ENCODE data around the gene PSMC6.
A peak's percentile ranks its signal among the peaks of the same experiment; 100 is the strongest.

PSMC6 gene

GRCh38 chr14:52706724-52707706, at the start of gene PSMC6:
TSS of gene PSMC6 (plus strand) at chr14:52707200. CDS start at chr14:52707220, 20 bp downstream.
- H3K4me3 ChIP-seq (ENCODE audit: insufficient read length, low read depth) = peak within 1 kb of the TSS; percentile 96
- H3K36me3 ChIP-seq (ENCODE audit: insufficient read depth, insufficient read length, low read length) = peaks cover 38% of the 10 kb centered on the region
- H3K4me1 ChIP-seq (ENCODE audit: insufficient read depth, insufficient read length) = no peaks in the 10 kb centered on the region
- TF ChIP-seq ZNF274 (IDR thresholded peaks at IDR 0.05; ENCODE audit: low read depth, low read length) (no peak), SUZ12 (IDR thresholded peaks at IDR 0.05; ENCODE audit: extremely low read depth, insufficient read depth, insufficient read length) (no peak), YY1 (IDR thresholded peaks at IDR 0.05; ENCODE audit: insufficient read depth, insufficient read length) (peak; percentile 74)
- peak within 1 kb of the TSS; percentile 97 for H3K9ac ChIP-seq (ENCODE audit: insufficient read length, low read depth)
- H3K9me3 ChIP-seq (ENCODE audit: insufficient read depth, low read length) = no peaks in the 10 kb centered on the region
- DNase-seq (ENCODE audit: low read depth, low spot score) = peak; percentile 81
- H3K27me3 ChIP-seq (ENCODE audit: insufficient read depth, insufficient read length) = no peaks in the 10 kb centered on the region

GRCh38 chr14:52660325-52660724, 46.7 kb upstream of the PSMC6 start:
- H3K36me3 ChIP-seq (ENCODE audit: insufficient read depth, insufficient read length, low read length) = no peaks in the 10 kb centered on the region
- TF ChIP-seq YY1 (IDR thresholded peaks at IDR 0.05; ENCODE audit: insufficient read depth, insufficient read length) = no peak
- H3K4me3 ChIP-seq (ENCODE audit: insufficient read length, low read depth) = no peak overlapping the region
- no peaks in the 10 kb centered on the region for H3K9me3 ChIP-seq (ENCODE audit: insufficient read depth, low read length)
- no peak overlapping the region for H3K9ac ChIP-seq (ENCODE audit: insufficient read length, low read depth)
- H3K4me1 ChIP-seq (ENCODE audit: insufficient read depth, insufficient read length) = no peaks in the 10 kb centered on the region
- no peak for DNase-seq (ENCODE audit: low read depth, low spot score)
- no peaks in the 10 kb centered on the region for H3K27me3 ChIP-seq (ENCODE audit: insufficient read depth, insufficient read length)

GRCh38 chr14:52660832-52661231, 46.2 kb upstream of the PSMC6 start:
- H3K27me3 ChIP-seq (ENCODE audit: insufficient read depth, insufficient read length) = no peaks in the 10 kb centered on the region
- H3K4me3 ChIP-seq (ENCODE audit: insufficient read length, low read depth) = no peak overlapping the region
- no peak for TF ChIP-seq YY1 (IDR thresholded peaks at IDR 0.05; ENCODE audit: insufficient read depth, insufficient read length)
- TF ChIP-seq ZNF274 (IDR thresholded peaks at IDR 0.05; ENCODE audit: low read depth, low read length) = no peak
- no peak for TF ChIP-seq SUZ12 (IDR thresholded peaks at IDR 0.05; ENCODE audit: extremely low read depth, insufficient read depth, insufficient read length)
- no peak overlapping the region for H3K9ac ChIP-seq (ENCODE audit: insufficient read length, low read depth)
- no peaks in the 10 kb centered on the region for H3K9me3 ChIP-seq (ENCODE audit: insufficient read depth, low read length)
- DNase-seq (ENCODE audit: low read depth, low spot score) = no peak
- no peaks in the 10 kb centered on the region for H3K4me1 ChIP-seq (ENCODE audit: insufficient read depth, insufficient read length)
- H3K36me3 ChIP-seq (ENCODE audit: insufficient read depth, insufficient read length, low read length) = no peaks in the 10 kb centered on the region

- Histone ChIP-seq H3K36me3 (ENCODE audit: insufficient read depth, insufficient read length, low read length) (no peaks in the 10 kb centered on the region), H3K9me3 (ENCODE audit: insufficient read depth, low read length) (no peaks in the 10 kb centered on the region), H3K4me1 (ENCODE audit: insufficient read depth, insufficient read length) (no peaks in the 10 kb centered on the region), H3K4me3 (ENCODE audit: insufficient read length, low read depth) (no peak overlapping the region), H3K9ac (ENCODE audit: insufficient read length, low read depth) (no peak overlapping the region), H3K27me3 (ENCODE audit: insufficient read depth, insufficient read length) (no peaks in the 10 kb centered on the region)
- DNase-seq (ENCODE audit: low read depth, low spot score) = no peak
- TF ChIP-seq YY1 (IDR thresholded peaks at IDR 0.05; ENCODE audit: insufficient read depth, insufficient read length) = no peak
- no peak for TF ChIP-seq ZNF274 (IDR thresholded peaks at IDR 0.05; ENCODE audit: low read depth, low read length)
- no peak for TF ChIP-seq SUZ12 (IDR thresholded peaks at IDR 0.05; ENCODE audit: extremely low read depth, insufficient read depth, insufficient read length)
These were observed 45.7 kb upstream of the PSMC6 start for GRCh38 chr14:52661314-52661713.

- no peaks in the 10 kb centered on the region for H3K36me3 ChIP-seq (ENCODE audit: insufficient read depth, insufficient read length, low read length)
These were observed 43.1 kb upstream of the PSMC6 start for GRCh38 chr14:52663850-52664249.

GRCh38 chr14:52678591-52678990, 28.4 kb upstream of the PSMC6 start:
- Histone ChIP-seq H3K4me3 (ENCODE audit: insufficient read length, low read depth) (no peak overlapping the region), H3K9ac (ENCODE audit: insufficient read length, low read depth) (no peak overlapping the region), H3K9me3 (ENCODE audit: insufficient read depth, low read length) (no peaks in the 10 kb centered on the region), H3K36me3 (ENCODE audit: insufficient read depth, insufficient read length, low read length) (peaks cover 5% of the 10 kb centered on the region), H3K27me3 (ENCODE audit: insufficient read depth, insufficient read length) (no peaks in the 10 kb centered on the region), H3K4me1 (ENCODE audit: insufficient read depth, insufficient read length) (no peaks in the 10 kb centered on the region)
- TF ChIP-seq ZNF274 (IDR thresholded peaks at IDR 0.05; ENCODE audit: low read depth, low read length) = no peak
- no peak for TF ChIP-seq SUZ12 (IDR thresholded peaks at IDR 0.05; ENCODE audit: extremely low read depth, insufficient read depth, insufficient read length)
- no peak for TF ChIP-seq YY1 (IDR thresholded peaks at IDR 0.05; ENCODE audit: insufficient read depth, insufficient read length)
- DNase-seq (ENCODE audit: low read depth, low spot score) = no peak

More at GRCh38 chr14:52663850-52664249, 43.1 kb upstream of the PSMC6 start:
- Histone ChIP-seq H3K9me3 (ENCODE audit: insufficient read depth, low read length) (no peaks in the 10 kb centered on the region), H3K9ac (ENCODE audit: insufficient read length, low read depth) (no peak overlapping the region), H3K4me1 (ENCODE audit: insufficient read depth, insufficient read length) (no peaks in the 10 kb centered on the region), H3K4me3 (ENCODE audit: insufficient read length, low read depth) (no peak overlapping the region), H3K27me3 (ENCODE audit: insufficient read depth, insufficient read length) (no peaks in the 10 kb centered on the region)
- peak; percentile 8 for DNase-seq (ENCODE audit: low read depth, low spot score)
- TF ChIP-seq SUZ12 (IDR thresholded peaks at IDR 0.05; ENCODE audit: extremely low read depth, insufficient read depth, insufficient read length) = no peak
- TF ChIP-seq YY1 (IDR thresholded peaks at IDR 0.05; ENCODE audit: insufficient read depth, insufficient read length) = no peak
- TF ChIP-seq ZNF274 (IDR thresholded peaks at IDR 0.05; ENCODE audit: low read depth, low read length) = no peak

- no peak for DNase-seq (ENCODE audit: low read depth, low spot score)
- H3K36me3 ChIP-seq (ENCODE audit: insufficient read depth, insufficient read length, low read length) = no peaks in the 10 kb centered on the region
- H3K4me3 ChIP-seq (ENCODE audit: insufficient read length, low read depth) = no peak overlapping the region
- no peaks in the 10 kb centered on the region for H3K9me3 ChIP-seq (ENCODE audit: insufficient read depth, low read length)
- TF ChIP-seq YY1 (IDR thresholded peaks at IDR 0.05; ENCODE audit: insufficient read depth, insufficient read length) (no peak), SUZ12 (IDR thresholded peaks at IDR 0.05; ENCODE audit: extremely low read depth, insufficient read depth, insufficient read length) (no peak), ZNF274 (IDR thresholded peaks at IDR 0.05; ENCODE audit: low read depth, low read length) (no peak)
- no peak overlapping the region for H3K9ac ChIP-seq (ENCODE audit: insufficient read length, low read depth)
- H3K4me1 ChIP-seq (ENCODE audit: insufficient read depth, insufficient read length) = no peaks in the 10 kb centered on the region
- H3K27me3 ChIP-seq (ENCODE audit: insufficient read depth, insufficient read length) = no peaks in the 10 kb centered on the region
These were observed 22.9 kb upstream of the PSMC6 start for GRCh38 chr14:52683985-52684520.
